Caco-2 (cell line): ENCODE results near the gene THBD. TPM values are rescaled to one million over a fixed set of nuclear protein-coding genes. Genes with fewer than 3 reads are reported as not detected.
A peak's percentile ranks its signal among the peaks of the same experiment; 100 is the strongest.

Experiments
- BruUV-seq: library from RNA; stranded (reverse); fragments of 400-500 nt; replicated peaks from 2 replicates; lab custom pipeline; 2021; lab: Mats Ljungman, UMichigan
- CTCF ChIA-PET: fragments of 300-600 bp; sonication (Branson Sonifier 250); formaldehyde crosslinking; loops from one replicate; lab custom pipeline; 2022; ENCODE audit warnings: antibody characterized with exemption; lab: Charles Lee
- POLR2A ChIA-PET: fragments of 300-600 bp; sonication (Branson Sonifier 250); formaldehyde crosslinking; loops from one replicate; lab custom pipeline; 2022; ENCODE audit warnings: antibody characterized with exemption; lab: Charles Lee
- DNase-seq, 2 experiments: peaks; one replicate each; pipeline versions ENCODE4 v3.0.0 to v3.0.0-alpha.2; 2020 to 2022
- H3K27me3 ChIP-seq: replicated peaks from 2 replicates; pipeline ENCODE4 v1.6.0; 2011; ENCODE audit warnings: low read length; ENCODE audit not compliant: control insufficient read depth, insufficient read depth
- H3K36me3 ChIP-seq: 2 replicates; pipeline ENCODE4 v1.5.1; 2011; ENCODE audit warnings: low read length; ENCODE audit not compliant: control insufficient read depth, insufficient read depth
- H3K4me1 ChIP-seq: fragments of 250-450 bp; sonication (Bioruptor Pico); 2 replicates; pipeline ENCODE4 v1.5.1; 2020; ENCODE audit warnings: mild to moderate bottlenecking
- H3K4me3 ChIP-seq: 2 replicates; pipeline ENCODE4 v1.5.1; 2011; ENCODE audit warnings: low read depth, mild to moderate bottlenecking, control low read depth, low read length
- H3K9me3 ChIP-seq: fragments of 250-450 bp; sonication (Bioruptor Pico); 2 replicates; pipeline ENCODE4 v1.5.1; 2020; ENCODE audit warnings: mild to moderate bottlenecking, moderate library complexity
- H3K27ac Mint-ChIP-seq: one replicate; pipeline ENCODE4 v1.8.0; 2022; ENCODE audit warnings: mixed read lengths; ENCODE audit not compliant: unreplicated experiment
- H3K27me3 Mint-ChIP-seq: one replicate; pipeline ENCODE4 v1.8.0; 2022; ENCODE audit warnings: mixed read lengths; ENCODE audit not compliant: insufficient read depth, unreplicated experiment
- H3K36me3 Mint-ChIP-seq: one replicate; pipeline ENCODE4 v1.8.0; 2022; ENCODE audit warnings: mild to moderate bottlenecking, mixed read lengths; ENCODE audit not compliant: insufficient read depth, unreplicated experiment
- H3K4me1 Mint-ChIP-seq: one replicate; pipeline ENCODE4 v1.8.0; 2022; ENCODE audit warnings: low read depth, mixed read lengths; ENCODE audit not compliant: unreplicated experiment
- H3K4me3 Mint-ChIP-seq: one replicate; pipeline ENCODE4 v1.8.0; 2022; ENCODE audit warnings: mild to moderate bottlenecking, moderate library complexity, mixed read lengths; ENCODE audit not compliant: unreplicated experiment
- H3K9me3 Mint-ChIP-seq: one replicate; pipeline ENCODE4 v1.8.0; 2022; ENCODE audit warnings: mixed read lengths; ENCODE audit not compliant: unreplicated experiment
- intact Hi-C: fragments of 100-400 bp; cut with micrococcal nuclease; formaldehyde crosslinking; loops from one replicate; pipeline ENCODE4 v1.10.0; 2022; ENCODE audit not compliant: unreplicated experiment
- total RNA-seq: library from RNA; stranded (reverse); gene quantifications from 2 replicates; pipeline ENCODE4 v1.2.3, GENCODE V29; 2022
- TF ChIP-seq, protein P1 (sequence below), 2 experiments: fragments of 200-600 bp in 1 of 2; IDR thresholded peaks; 1 replicate in 1 of 2; 2 replicates in 1 of 2; pipeline versions ENCODE4 v1.5.1 to v1.8.0; 2011 to 2022; ENCODE audit warnings: antibody characterized with exemption in 1 of 2, control low read depth in 1 of 2, inconsistent platforms in 1 of 2, low read depth in 1 of 2, low read length in 1 of 2, mild to moderate bottlenecking in 1 of 2, moderate library complexity in 1 of 2; ENCODE audit not compliant: insufficient read depth in 1 of 2, severe bottlenecking in 1 of 2, unreplicated experiment in 1 of 2

Gene THBD
- total RNA-seq, 1 experiment from 2014 or later: 0.77 TPM

DNA sequence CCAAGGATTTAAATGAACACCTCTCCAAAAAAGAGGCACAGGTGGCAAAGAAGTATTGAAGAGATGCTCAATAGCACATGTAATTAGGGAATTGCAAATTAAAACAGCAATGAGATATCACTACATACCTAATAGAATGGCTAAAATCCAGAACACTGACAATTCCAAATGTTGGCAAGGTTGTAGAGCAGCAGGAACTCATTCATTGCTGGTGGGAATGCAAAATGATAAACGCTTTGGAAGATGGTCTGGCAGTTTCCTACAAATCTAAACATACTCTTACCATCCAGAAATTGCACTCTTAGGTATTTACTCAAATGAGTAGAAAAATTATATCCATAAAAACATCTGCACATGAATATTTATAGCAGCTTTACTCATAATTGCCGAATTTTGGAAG lies 19.6 kb upstream of the THBD start:
- no peaks in the 10 kb centered on the region for H3K9me3 Mint-ChIP-seq
- H3K9me3 ChIP-seq: no peaks in the 10 kb centered on the region
- no peaks in the 10 kb centered on the region for H3K27me3 ChIP-seq
- no peaks in the 10 kb centered on the region for H3K27me3 Mint-ChIP-seq
- ChIA-PET CTCF (no interaction called here), POLR2A (no interaction called here)
- no peak for DNase-seq
- BruUV-seq: no TSS peak
- intact Hi-C loops: loop anchor here (10.0 kb wide), 1 partner anchor 254 kb away; no protein-coding TSS in a partner anchor
- no peak overlapping the region for H3K27ac Mint-ChIP-seq
- no peak overlapping the region for H3K4me3 Mint-ChIP-seq
- H3K4me1 Mint-ChIP-seq: peaks cover 25% of the 10 kb centered on the region
- TF ChIP-seq, protein P1, sequence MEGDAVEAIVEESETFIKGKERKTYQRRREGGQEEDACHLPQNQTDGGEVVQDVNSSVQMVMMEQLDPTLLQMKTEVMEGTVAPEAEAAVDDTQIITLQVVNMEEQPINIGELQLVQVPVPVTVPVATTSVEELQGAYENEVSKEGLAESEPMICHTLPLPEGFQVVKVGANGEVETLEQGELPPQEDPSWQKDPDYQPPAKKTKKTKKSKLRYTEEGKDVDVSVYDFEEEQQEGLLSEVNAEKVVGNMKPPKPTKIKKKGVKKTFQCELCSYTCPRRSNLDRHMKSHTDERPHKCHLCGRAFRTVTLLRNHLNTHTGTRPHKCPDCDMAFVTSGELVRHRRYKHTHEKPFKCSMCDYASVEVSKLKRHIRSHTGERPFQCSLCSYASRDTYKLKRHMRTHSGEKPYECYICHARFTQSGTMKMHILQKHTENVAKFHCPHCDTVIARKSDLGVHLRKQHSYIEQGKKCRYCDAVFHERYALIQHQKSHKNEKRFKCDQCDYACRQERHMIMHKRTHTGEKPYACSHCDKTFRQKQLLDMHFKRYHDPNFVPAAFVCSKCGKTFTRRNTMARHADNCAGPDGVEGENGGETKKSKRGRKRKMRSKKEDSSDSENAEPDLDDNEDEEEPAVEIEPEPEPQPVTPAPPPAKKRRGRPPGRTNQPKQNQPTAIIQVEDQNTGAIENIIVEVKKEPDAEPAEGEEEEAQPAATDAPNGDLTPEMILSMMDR (IDR thresholded peaks at IDR 0.05; ENCODE audit: insufficient read depth in 1 of 2, low read depth in 1 of 2, low read length in 1 of 2, severe bottlenecking in 1 of 2, unreplicated experiment in 1 of 2): no peak
- no peak overlapping the region for H3K4me3 ChIP-seq
- no peaks in the 10 kb centered on the region for H3K36me3 Mint-ChIP-seq
- H3K4me1 ChIP-seq: peaks cover 31% of the 10 kb centered on the region
- no peaks in the 10 kb centered on the region for H3K36me3 ChIP-seq

DNA sequence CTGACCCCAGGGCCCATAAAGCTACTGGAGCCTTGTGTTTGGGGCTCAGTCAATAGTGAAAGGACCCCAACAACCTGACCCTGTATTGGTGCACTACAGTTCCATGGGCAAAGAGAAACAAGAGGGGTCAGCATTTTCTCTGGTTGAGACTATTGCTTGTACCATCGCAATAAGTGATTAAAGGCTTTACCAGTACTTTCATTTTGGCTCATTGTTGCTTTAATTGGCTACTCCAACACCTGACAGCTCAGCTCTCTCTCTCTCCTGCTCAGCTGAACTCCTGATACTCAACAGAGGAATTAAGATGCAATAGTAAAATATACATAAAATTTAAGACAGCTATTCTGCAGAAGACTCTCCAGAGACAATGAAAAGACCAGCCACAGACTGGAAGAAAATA lies 18.8 kb upstream of the THBD start:
- Histone ChIP-seq H3K9me3 (no peaks in the 10 kb centered on the region), H3K4me1 (peaks cover 34% of the 10 kb centered on the region), H3K36me3 (no peaks in the 10 kb centered on the region), H3K4me3 (no peak overlapping the region), H3K27me3 (no peaks in the 10 kb centered on the region)
- intact Hi-C loops: loop anchor here (10.0 kb wide), 1 partner anchor 253 kb away; no protein-coding TSS in a partner anchor
- Mint-ChIP-seq H3K27me3 (no peaks in the 10 kb centered on the region), H3K4me1 (peaks cover 25% of the 10 kb centered on the region), H3K36me3 (no peaks in the 10 kb centered on the region), H3K4me3 (no peak overlapping the region), H3K27ac (no peak overlapping the region), H3K9me3 (no peaks in the 10 kb centered on the region)
- ChIA-PET CTCF (no interaction called here), POLR2A (no interaction called here)
- DNase-seq: no peak
- BruUV-seq: no TSS peak
- TF ChIP-seq, protein P1 (IDR thresholded peaks at IDR 0.05; ENCODE audit: insufficient read depth in 1 of 2, low read depth in 1 of 2, low read length in 1 of 2, severe bottlenecking in 1 of 2, unreplicated experiment in 1 of 2): no peak

DNA sequence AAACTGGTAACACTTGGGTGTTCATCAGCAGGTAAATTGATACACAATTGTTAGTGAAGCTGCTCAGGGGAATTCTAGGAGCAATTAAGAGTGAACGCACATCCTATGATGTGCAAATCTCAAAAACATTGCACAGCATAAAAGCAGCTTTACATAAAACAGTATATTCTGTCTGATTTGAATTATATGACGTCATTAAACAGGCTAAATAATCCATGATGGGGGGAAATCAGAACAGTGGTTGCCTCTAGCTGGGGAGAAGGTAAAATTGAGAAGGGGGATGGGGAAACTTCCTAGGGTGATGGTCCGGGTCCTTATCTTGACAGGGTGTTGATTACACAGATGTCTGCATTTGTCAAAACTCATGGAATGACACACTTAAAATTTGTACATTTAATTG lies 17.3 kb upstream of the THBD start:
- H3K4me3 Mint-ChIP-seq: no peak overlapping the region
- H3K4me1 ChIP-seq: peaks cover 42% of the 10 kb centered on the region
- no peaks in the 10 kb centered on the region for H3K9me3 Mint-ChIP-seq
- ChIA-PET CTCF (interaction anchor here (1.3 kb wide), 2 partner anchors 166 to 375 kb away, joined by 8 read pairs; no protein-coding TSS in a partner anchor), POLR2A (no interaction called here)
- DNase-seq: no peak
- H3K36me3 Mint-ChIP-seq: no peaks in the 10 kb centered on the region
- peak overlapping the region; percentile 26 for H3K27ac Mint-ChIP-seq
- H3K4me3 ChIP-seq: no peak overlapping the region
- H3K36me3 ChIP-seq: no peaks in the 10 kb centered on the region
- no peaks in the 10 kb centered on the region for H3K27me3 Mint-ChIP-seq
- intact Hi-C loops: loop anchor here (1.0 to 10.0 kb wide), 2 partner anchors 42 to 252 kb away; no protein-coding TSS in a partner anchor
- no peaks in the 10 kb centered on the region for H3K9me3 ChIP-seq
- H3K4me1 Mint-ChIP-seq: peaks cover 25% of the 10 kb centered on the region
- no TSS peak for BruUV-seq
- TF ChIP-seq, protein P1 (IDR thresholded peaks at IDR 0.05; ENCODE audit: insufficient read depth in 1 of 2, low read depth in 1 of 2, low read length in 1 of 2, severe bottlenecking in 1 of 2, unreplicated experiment in 1 of 2): no peak
- no peaks in the 10 kb centered on the region for H3K27me3 ChIP-seq
